T-helper 2 cell treated with Interferon-gamma antibody and Interleukin-4, amounts not matched to agents 100 ng/mL and 5 ng/mL, for 36 hours (primary cell): ENCODE results near the gene DLG2. TPM values are rescaled to one million over a fixed set of nuclear protein-coding genes. Genes with fewer than 3 reads are reported as not detected.
"Not testable (repeated sequence)": the region's sequence is repeated elsewhere in the genome, so short reads cannot be mapped to it uniquely, and the experiment has no call there.

Source experiments
- intact Hi-C: fragments of 100-400 bp; cut with micrococcal nuclease; formaldehyde crosslinking; loops from one replicate; pipeline ENCODE4 v1.15.1; 2023
- total RNA-seq: library from RNA; stranded (reverse); gene quantifications from 2 replicates; pipeline ENCODE4 v1.2.3, GENCODE V29; 2022

Gene DLG2
- 0.61 and 1.0 TPM in 2 replicates for total RNA-seq

DNA sequence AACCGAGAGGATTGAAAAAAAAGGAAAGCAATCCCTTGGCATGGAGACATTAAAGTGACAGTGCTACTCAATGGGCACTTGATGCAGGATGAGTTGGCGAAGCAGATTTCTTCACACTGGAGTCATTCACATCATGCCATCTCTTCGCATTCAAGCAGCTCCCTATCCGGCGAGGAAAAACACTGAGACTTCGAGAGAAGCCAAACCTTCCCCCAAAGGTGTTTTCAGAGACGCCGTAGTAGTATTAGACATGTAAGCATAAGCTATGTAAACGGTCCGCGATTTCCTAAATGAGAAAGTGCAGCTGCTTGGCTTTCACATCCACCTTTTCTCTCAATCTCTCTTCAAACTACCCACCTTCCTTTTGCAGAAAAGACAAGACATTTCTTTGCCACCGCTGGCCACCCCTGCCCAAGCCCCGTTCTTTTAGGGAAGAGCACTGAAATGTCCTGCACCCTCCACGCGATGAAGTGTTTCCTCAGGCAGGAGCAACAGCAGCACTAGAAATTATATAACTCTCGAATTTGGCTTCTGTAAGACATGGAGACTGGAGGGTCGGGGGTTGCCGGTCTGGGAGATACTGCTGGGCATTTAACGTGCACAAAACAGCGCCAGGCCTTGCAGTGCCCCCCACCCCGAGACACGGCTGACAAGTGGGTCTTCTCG, at the start of gene DLG2:
Gene DLG2 (minus strand): TSS at position 13 of the 666 bp plus-strand sequence.
- intact Hi-C loops: loop anchor here (10.0 kb wide), 1 partner anchor 913 kb away; no protein-coding TSS in a partner anchor

DNA sequence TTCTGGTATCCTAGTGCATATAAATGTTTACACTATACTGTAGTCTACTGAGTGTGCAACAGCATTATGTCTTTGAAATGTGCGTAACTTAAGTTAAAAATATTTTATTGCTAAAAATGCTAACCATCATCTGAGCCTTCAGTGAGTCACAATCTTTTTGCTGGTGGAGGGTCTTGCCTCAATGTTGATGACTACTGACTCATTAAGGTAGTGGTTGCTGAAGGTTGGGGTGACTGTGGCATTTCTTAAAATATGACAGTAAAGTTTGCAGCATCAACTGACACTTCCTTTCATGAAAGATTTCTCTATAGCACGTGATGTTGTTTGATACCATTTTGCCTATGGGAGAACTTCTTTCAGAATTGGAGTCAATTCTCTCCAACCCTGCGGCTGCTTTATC, 46.2 kb upstream of the DLG2 start:
- intact Hi-C loops: no loop called here

DNA sequence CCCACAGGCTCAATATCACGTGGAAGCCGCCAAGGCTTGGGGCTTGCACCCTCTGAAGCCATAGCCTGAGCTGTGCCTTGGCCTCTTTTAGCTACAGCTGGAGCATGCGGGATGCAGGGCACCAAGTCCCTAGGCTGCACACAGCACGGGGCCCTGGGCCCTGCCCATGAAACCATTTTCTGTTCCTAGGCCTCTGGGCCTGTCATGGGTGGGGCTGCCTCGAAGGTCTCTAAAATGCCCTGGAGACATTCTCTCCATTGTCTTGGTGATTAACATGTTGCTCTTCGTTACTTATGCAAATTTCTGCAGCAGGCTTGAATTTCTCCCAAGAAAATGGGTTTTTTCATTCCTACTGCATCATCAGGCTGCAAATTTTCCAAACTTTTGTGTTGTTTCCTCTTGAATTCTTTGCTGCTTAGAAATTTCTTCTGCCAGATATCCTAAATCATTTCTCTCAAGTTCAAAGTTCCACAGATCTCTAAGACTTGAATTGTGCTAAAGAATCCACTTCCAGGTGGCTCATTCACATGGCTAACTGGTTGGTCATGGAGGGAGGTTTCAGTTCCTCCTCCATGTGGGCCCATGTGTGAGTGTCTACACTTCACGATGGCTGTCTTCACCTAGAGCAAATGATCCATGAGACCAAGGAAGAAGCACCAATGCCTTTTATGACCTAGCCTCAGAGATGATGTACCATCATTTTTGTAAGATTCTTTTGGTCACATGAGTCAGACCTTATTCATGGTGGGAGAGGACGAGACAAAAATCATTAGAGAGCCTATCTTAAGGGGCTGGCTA, 45.2 kb upstream of the DLG2 start:
- intact Hi-C loops: no loop called here

DNA sequence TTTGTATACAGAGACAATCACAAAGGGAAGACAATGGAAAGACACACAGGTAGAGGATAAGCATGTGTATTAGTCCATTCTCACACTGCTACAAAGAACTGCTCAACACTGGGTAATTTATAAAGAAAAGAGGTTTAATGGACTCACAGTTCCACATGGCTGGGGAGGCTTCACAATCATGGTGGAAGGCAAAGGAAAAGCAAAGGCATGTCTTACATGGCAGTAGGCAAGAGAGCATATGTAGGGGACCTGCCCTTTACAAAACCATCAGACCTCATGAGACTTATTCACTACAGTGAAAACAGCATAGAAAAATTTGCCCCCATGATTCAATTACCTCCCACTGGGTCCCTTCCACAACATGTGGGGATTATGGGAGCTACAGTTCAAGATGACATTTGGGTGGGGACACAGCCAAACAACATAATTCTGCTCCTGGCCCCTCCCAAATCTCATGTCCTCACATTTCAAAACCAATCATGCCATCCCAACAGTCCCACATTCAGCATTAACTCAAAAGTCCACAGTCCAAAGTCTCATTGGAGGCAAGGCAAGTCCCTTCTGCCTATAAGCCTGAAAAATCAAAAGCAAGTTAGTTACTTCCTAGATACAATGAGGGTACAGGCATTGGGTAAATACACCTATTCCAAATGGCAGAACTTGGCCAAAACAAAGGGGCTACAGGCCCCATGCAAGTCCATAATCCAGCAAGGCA, 44.0 kb upstream of the DLG2 start:
- intact Hi-C loops: not testable (repeated sequence)

- intact Hi-C loops: no loop called here
These were observed 41.0 kb upstream of the DLG2 start for GRCh38 chr11:85668157-85668556.

- intact Hi-C loops: no loop called here
These were observed 39.5 kb upstream of the DLG2 start for GRCh38 chr11:85666687-85667086.

- intact Hi-C loops: loop anchor here (1.0 to 2.0 kb wide), 4 partner anchors 17 to 637 kb away; partner anchors contain the start of gene HIKESHI
These were observed 38.6 kb upstream of the DLG2 start for GRCh38 chr11:85665733-85666132.

- intact Hi-C loops: loop anchor here (1.0 to 2.0 kb wide), 13 partner anchors 18 to 637 kb away; partner anchors contain the start of genes HIKESHI, PICALM, TMEM126A and TMEM126B
These were observed 37.7 kb upstream of the DLG2 start, which contains the start of gene CREBZF for GRCh38 chr11:85664615-85665481. CREBZF (minus strand) TSS chr11:85665129; CDS start chr11:85664875, 254 bp downstream.

DNA sequence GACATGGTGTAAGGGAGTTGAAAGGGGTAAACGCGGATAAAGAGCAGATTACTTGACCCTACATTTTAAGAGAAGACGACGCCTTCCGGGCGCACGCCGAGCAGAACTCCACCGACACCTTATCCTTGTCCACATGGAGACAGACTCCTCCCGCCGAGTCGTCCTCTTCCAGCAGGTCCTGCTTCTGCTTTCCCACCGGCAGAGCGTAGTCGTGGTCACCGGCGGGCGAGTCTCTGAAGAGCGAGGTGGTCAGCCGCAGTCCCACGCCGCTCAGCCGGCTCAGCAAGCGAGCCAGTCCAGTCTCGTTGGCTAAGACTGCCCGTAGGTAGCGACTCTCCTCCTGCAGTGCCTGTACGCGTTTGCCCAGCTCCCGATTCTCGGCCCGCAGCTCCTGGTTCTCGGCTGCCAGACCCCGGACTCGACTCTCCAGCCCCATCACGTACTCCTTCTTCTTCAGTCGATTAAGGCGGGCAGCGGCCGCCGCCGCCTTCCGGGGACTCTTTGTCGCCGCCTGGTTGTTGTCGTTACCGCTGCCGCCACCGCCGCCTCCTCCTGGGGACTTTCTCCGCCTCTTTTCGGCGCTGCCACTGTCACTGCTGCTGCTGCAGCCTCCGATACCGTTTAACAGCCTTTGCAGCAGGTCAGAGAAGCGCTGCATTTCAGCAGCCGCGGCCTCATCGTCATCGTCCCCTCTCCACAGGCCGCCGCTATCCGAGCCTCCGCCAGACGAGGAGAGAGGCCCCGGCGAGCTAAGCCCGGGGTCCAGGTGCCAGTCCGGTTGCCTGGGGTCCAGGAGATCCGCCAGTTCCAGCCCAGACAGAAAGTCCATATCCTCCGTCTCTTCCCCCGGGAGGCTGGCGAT, 36.8 kb upstream of the DLG2 start:
- intact Hi-C loops: loop anchor here (1.0 to 2.0 kb wide), 11 partner anchors 17 to 581 kb away; partner anchors contain the start of genes PICALM, TMEM126A and TMEM126B

DNA sequence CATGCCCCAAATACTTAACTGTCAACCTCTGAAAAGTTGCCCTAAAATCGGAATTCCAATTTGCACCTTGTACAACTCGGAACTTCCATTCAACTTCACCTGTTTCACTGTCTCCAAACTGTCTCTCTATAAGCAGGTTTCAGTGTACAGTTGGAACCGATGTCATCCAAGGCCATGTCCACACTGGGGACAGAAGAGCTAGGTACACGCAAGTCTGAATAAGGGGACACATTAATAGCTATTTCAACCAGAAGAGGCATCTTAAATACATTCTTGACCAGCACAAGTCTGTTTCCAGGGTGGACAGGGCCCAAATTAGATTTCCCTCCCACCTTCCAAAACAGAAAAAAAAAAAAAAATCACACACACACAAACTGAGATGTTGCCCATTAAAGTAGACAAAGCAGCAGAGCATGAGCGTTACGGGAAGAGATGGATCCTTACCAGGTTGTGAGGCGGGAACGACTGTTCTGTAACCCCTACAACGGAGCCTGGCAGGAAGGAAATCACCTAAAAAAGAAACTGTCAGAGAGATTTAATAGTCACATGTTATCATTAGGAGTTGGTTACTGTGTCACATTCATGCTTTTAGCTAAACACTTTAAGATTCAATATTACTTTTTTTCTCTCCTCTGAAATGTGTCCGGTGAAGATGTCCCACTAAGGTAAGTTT, 36.1 kb upstream of the DLG2 start:
- intact Hi-C loops: no loop called here

DNA sequence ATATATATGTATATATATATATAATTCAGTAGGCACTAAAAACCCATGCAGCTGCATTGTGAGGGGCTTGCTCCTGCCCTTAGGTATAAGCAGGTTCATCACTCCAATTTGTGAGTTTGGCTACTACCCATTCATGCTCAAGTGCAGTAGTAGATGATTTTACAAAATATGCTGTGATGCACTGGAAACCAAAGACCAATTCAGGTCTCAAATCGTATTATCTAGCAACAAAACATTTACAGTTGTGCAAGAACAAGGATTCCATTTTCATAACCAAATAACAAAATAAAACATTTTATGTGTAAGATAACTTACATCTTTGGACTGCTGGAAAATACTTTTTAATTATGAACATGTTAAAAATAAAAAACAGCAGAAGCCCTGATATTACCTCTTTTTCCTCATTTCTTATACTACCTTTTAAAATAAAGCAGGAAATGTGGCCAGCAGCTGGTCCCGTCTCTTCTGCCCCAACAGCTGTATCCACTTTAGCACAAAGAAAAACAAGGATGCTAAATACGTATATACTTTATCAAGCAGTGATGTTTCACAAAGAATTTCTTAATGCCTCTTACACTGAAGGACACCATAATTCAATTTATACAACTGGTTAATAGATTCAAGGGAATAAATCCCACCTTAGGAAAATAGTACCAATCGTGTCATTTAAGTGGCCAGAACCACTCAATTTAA, 35.0 kb upstream of the DLG2 start:
- intact Hi-C loops: loop anchor here (1.0 kb wide), 1 partner anchor 9 kb away; no protein-coding TSS in a partner anchor

DNA sequence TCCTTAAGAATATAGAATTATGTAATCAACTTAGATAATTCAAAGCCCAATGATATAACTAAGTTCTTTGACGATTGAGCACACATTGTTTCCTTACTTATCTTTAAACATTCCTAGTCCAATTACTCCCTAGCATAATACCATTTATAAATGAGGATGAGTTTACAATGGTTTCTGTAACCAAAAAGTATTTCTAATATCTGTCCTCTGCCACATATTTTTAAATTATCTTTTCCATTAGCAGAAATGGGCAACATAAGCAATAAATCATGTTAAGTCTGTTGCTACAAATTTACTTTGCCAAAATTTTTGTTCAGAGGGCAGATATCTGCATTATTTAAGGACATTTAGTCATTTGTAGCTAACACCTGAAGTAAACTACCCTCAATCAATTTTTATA, 31.0 kb upstream of the DLG2 start:
- intact Hi-C loops: no loop called here

DNA sequence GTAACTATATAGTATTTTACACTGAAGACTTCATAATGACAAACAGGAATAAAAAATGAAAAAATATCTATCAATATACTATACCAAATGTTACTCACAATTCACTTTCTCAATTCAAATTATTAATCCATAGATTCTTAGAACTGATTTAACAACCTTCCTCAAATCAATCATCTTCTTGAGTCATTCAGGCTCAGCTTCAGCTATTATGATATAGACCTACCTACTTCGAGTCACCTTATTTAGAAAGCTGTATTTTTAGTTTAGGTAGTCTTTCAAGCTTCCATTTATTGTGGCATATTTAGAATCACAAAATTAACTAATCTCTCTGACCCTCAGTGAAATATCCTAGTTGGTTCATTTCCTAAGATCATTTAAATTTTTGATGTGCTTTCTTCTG, 29.6 kb upstream of the DLG2 start:
- intact Hi-C loops: no loop called here

- intact Hi-C loops: not testable (repeated sequence)
These were observed 27.2 kb upstream of the DLG2 start for GRCh38 chr11:85654343-85654742.

GRCh38 chr11:85652786-85653447, 25.8 kb upstream of the DLG2 start:
- intact Hi-C loops: loop anchor here (1.0 kb wide), 1 partner anchor 9 kb away; no protein-coding TSS in a partner anchor

DNA sequence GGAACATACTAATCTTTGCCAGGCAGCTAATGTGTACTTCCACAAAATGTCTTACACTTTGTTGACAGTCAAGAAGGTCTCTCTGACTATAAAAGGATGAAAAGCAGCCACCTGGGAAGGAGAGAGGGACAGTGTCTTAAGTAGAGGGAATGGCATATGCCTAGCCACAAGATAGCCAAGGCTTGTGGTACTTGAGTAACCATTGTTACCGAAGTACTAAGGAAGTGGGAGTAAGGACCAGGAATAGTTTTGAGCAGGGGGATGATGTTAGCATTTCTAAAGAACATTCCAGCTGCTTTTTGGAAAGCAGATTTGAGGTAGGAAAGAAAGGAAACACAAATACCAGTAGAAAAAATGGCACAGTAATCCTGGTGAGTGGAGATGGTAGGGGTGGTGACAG, 24.0 kb upstream of the DLG2 start:
- intact Hi-C loops: no loop called here

- intact Hi-C loops: loop anchor here (1.0 to 5.0 kb wide), 5 partner anchors 17 to 600 kb away; partner anchors contain the start of genes PICALM and TMEM126B
These were observed 20.6 kb upstream of the DLG2 start, which contains the start of gene TMEM126A for GRCh38 chr11:85647604-85648299. TMEM126A (plus strand) TSS chr11:85647967; CDS start chr11:85650256, 2,289 bp downstream.
